GM21825 (cell line): ENCODE data around the gene ATP6V1C2.

Experiments used
- ATAC-seq: cut with Tn5 transposase; IDR thresholded peaks from one replicate; pipeline ENCODE4 v1.9.1; 2021; ENCODE audit warnings: mild to moderate bottlenecking, moderate library complexity; ENCODE audit not compliant: unreplicated experiment

The ATP6V1C2 gene

DNA sequence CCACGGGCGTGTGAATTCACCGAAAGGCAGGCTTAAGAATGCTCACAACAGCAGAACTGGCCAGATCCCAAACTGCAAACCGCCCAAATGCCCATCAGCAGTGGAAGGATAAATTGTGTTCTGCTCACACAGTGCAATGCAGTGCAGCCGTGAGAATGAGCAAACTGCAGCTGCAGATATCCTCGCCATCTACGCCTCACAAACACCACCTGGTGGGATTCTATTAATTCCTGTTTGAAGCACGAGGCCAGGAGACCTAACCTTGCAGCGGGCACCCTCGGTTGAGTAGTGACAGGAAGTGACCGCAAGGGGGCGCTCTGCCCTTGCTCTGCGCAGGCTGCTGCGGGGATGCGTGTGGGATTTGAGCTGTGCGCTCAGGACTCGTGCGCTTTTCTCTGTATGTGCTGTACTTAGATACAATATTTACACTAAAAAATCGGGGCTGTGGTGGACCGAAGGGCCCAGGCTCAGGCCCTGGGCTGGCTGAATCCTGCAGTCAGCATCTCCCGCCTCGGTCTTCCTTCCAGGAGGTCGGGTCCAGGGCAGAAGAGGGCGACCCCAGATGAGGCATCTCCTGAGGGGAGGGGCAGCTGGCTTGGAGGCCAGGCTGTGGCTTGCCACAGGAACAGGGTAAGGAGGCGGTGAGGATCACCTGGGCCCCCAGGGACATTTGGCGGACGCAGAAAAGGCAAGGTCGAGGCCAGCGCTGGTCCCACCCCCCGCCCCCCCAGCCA lies 110.9 kb downstream of the ATP6V1C2 start:
- peak; percentile 82 for ATAC-seq

DNA sequence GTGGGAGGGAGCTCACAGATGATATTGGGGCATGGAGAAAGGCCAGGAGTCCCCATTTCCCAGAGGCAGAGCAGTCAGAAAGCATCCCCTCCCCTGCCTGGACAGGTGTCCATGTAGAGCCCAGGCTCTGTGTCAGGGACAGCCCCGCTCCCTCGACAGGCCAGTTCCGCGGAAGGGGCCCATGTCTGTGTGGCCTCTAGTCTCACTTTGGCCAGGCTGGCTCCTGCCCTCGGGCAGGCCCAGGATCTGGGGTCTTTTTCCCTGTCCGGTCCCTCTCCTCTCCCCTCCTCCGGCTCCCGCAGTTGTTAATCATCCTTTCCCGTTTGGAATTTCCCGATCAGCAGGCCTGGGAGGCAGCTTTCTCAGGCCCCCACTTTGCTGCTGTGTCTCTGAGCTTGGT lies 111.6 kb downstream of the ATP6V1C2 start:
- no peak for ATAC-seq

DNA sequence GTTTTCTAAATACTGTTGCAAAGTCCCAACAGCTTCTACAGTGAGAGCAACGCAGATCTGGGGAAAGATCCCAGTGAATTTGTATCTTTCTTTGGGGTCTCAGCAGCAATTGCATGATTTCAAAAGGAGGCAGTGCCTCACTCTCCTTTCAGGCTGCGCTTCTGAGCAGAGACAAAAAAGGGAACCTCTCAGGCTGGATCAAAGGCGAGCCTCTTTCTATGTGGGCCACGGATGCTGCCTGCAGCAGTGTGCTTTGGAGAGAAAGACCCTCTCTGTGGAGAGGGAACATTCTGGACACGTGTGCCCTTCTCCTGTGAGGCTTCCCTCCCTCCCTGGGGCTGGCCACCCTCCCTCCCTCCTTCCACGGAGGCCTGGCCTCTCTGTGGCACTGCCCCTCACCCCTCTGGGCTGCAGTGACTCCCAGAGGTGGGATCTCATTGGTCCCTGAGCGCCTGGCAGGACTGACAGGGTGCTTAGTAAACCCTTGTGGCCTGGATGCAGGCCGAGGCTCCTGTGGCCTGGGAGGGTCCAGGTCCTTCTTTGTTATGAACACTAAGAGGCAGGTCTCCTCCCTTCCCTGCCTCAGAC lies 112.7 kb downstream of the ATP6V1C2 start:
- ATAC-seq, result no peak
